GM12865 (cell line): Measurements from ENCODE around the gene APOL4.

Experiments used
- DNase-seq: peaks from one replicate; pipeline ENCODE4 v3.0.0; 2010; ENCODE audit warnings: low read depth
- H3K4me3 ChIP-seq: 2 replicates; pipeline ENCODE4 v1.5.1; 2011; ENCODE audit warnings: mild to moderate bottlenecking, low read depth, low read length, control low read depth
- CTCF ChIP-seq: IDR thresholded peaks from 2 replicates; pipeline ENCODE4 v1.5.1; 2011; ENCODE audit warnings: low read length, control low read depth, low read depth, inconsistent platforms; ENCODE audit not compliant: insufficient read depth; ENCODE audit errors: missing control alignments

The APOL4 gene

DNA sequence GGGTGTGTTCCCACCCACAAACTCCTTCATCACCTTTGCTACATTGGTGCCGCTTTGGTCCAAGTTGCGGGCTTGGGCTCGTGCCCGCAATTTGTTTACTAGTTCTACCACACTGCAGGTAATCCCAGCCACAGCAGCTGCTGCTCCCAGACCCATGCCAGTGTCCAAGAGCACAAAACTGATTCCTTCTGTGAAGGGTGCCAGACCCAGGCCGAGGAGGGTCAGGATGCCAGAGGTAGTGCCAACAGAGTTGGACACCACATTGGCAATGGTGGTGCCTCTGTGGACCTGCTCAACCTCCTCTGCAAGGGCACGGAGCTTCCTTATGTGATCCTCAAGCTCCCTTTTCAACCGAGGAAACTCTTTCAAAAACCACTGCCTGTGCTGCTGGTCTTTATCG is 26.2 kb upstream of the APOL4 start:
- no peak for TF ChIP-seq CTCF
- DNase-seq = no peak
- no peak overlapping the region for H3K4me3 ChIP-seq

DNA sequence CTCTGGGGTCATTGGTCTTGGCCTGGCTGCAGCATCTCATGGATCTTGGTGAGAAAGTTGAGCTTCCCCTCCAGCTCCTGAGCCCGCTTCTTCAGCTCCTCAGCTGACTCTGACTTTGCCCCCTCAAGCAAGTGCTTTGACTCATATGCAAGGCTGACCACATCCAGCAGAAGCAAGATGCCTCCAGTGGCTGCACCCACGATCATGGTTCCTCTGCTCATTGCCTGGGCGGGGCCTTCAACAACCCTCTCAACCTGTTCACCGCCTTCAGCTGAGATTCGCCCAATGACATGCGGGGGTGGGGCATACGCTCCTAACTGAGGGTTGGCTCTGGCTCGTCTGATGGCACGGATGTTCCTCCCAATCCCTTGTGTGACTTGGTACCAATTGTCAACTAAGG is 25.8 kb upstream of the APOL4 start:
- H3K4me3 ChIP-seq = no peak overlapping the region
- DNase-seq = no peak
- no peak for TF ChIP-seq CTCF

GRCh38 chr22:36226189-36226588 is 24.6 kb upstream of the APOL4 start:
- no peak for DNase-seq

DNA sequence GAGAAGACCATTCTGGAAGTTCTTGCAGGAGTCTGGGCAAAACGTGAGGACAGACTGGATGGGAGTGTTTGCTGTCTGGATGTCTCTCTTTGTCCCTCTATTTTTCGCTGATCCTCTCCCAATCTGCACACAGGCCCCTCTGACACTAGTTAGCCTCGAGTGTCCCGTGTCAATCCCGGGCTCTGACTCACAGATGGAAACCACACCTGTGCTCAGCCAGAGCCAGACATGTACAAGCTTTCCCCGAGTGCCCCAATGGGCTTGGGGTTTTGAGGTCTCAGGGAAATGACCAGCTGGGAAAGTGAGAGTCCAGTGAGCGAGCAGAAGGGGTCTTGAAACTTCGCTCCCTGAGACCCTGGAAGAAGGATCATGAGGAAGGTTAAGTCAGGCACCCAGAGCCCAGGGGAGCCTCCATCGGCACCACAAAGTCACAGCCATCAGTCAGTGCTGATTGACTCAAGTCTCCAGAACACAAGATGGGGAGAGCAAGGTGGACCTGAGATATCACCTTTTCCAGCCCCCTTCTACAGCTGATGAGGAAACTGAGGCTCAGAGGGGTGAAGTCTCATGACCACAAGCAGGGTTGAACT is 23.8 kb upstream of the APOL4 start:
- no peak for DNase-seq
- TF ChIP-seq CTCF = no peak
- no peak overlapping the region for H3K4me3 ChIP-seq

More at GRCh38 chr22:36226189-36226588, 24.6 kb upstream of the APOL4 start:
- H3K4me3 ChIP-seq = no peak overlapping the region
- no peak for TF ChIP-seq CTCF

DNA sequence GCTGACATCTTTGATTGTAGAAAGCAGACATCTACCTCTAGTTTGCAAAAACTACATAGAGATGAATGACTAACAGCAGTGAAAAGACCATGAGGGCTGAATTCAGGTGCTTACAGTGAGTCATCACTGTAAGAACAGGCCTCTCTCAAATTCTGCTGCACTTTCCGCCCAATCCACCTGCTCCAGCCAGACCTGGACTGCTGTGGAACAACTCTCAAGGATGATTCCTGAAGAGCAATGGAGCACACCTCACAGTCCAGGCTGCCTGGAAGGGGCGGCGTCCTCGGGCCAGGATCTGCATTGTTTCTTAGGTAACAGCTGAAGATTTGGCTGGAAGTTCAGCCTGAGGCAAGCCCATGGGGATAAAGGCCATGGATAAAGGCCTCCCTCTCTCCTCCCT is 22.6 kb upstream of the APOL4 start:
- H3K4me3 ChIP-seq = no peak overlapping the region
- DNase-seq = no peak
- no peak for TF ChIP-seq CTCF

DNA sequence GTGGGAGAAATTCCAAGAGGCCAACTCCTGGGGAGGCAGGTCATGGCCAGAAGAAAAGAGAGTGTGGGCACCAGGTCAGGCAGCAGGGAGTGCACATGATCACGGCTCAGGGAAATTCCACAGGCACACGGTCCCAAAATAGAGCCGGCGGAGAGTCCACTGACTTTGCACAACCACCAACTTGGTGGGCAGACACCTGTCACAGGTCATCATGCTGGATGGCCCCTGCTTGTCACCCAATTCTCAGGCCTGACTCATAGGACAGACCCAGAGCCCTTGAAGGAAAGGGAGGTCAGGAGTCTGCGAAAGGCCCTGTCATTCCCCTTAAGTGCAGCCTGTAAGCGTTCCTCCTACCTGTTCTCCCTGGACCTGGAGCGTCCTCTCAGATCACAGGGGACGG is 21.9 kb upstream of the APOL4 start:
- H3K4me3 ChIP-seq = no peak overlapping the region
- TF ChIP-seq CTCF = no peak
- no peak for DNase-seq

- DNase-seq = no peak
- no peak overlapping the region for H3K4me3 ChIP-seq
- no peak for TF ChIP-seq CTCF
Observed at GRCh38 chr22:36222887-36223450, 21.4 kb upstream of the APOL4 start.
